Uterus (tissue), 2 donors: ENCODE data around the gene CHGA.

Experiments used
- POLR2A ChIP-seq, 2 donors: fragments of 450-650 bp; IDR thresholded peaks; one replicate each; pipeline ENCODE4 v1.6.1; 2016; ENCODE audit warnings: antibody characterized with exemption in 2 of 2, mild to moderate bottlenecking in 1 of 2, moderate library complexity in 1 of 2
- TF ChIP-seq, protein P1 (sequence below), 4 experiments: fragments of 200-600 bp in 2 of 4; fragments of 450-650 bp in 2 of 4; sonication (generic) in 2 of 4; IDR thresholded peaks; one replicate each; pipeline ENCODE4 v1.5.1; 2016 to 2019; ENCODE audit warnings: antibody characterized with exemption in 4 of 4, mild to moderate bottlenecking in 2 of 4, moderate library complexity in 1 of 4

- TF ChIP-seq, protein P1, sequence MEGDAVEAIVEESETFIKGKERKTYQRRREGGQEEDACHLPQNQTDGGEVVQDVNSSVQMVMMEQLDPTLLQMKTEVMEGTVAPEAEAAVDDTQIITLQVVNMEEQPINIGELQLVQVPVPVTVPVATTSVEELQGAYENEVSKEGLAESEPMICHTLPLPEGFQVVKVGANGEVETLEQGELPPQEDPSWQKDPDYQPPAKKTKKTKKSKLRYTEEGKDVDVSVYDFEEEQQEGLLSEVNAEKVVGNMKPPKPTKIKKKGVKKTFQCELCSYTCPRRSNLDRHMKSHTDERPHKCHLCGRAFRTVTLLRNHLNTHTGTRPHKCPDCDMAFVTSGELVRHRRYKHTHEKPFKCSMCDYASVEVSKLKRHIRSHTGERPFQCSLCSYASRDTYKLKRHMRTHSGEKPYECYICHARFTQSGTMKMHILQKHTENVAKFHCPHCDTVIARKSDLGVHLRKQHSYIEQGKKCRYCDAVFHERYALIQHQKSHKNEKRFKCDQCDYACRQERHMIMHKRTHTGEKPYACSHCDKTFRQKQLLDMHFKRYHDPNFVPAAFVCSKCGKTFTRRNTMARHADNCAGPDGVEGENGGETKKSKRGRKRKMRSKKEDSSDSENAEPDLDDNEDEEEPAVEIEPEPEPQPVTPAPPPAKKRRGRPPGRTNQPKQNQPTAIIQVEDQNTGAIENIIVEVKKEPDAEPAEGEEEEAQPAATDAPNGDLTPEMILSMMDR (IDR thresholded peaks at IDR 0.05): no peak
- no peak for TF ChIP-seq POLR2A (IDR thresholded peaks at IDR 0.05)
Observed at GRCh38 chr14:92883066-92883465, 39.9 kb upstream of the CHGA start.
